H1 (cell line): ENCODE results near the gene CYP1A2. TPM values are rescaled to one million over a fixed set of nuclear protein-coding genes. Genes with fewer than 3 reads are reported as not detected.

Experiments used
- CTCF ChIA-PET: fragments of 300-600 bp; sonication (Branson Sonifier 250); formaldehyde crosslinking; loops from one replicate; lab custom pipeline; 2021; ENCODE audit not compliant: partially characterized antibody; lab: Charles Lee
- POLR2A ChIA-PET: fragments of 300-600 bp; sonication (Branson Sonifier 250); formaldehyde crosslinking; loops from one replicate; lab custom pipeline; 2021; ENCODE audit warnings: inconsistent platforms; ENCODE audit not compliant: partially characterized antibody; lab: Charles Lee
- DNase-seq, 2 experiments: peaks; one replicate each; pipeline versions ENCODE4 v3.0.0 to v3.0.0-alpha.2; 2010 to 2022; ENCODE audit warnings: low spot score in 2 of 2, low read depth in 1 of 2, mixed read lengths in 1 of 2
- FAIRE-seq: peaks from 2 replicates; lab custom pipeline; 2011; peaks lifted over from hg19 to GRCh38; lab: Jason Lieb, UNC
- H2AFZ ChIP-seq: 2 replicates; pipeline ENCODE4 v1.8.1; 2012; ENCODE audit warnings: low read length, inconsistent platforms
- H2AK5ac ChIP-seq: 2 replicates; pipeline ENCODE4 v1.6.1; 2013; ENCODE audit warnings: low read depth, low read length
- H2BK120ac ChIP-seq: replicated peaks from 2 replicates; pipeline ENCODE3; 2013; ENCODE audit warnings: low read depth, low read length, inconsistent platforms
- H2BK12ac ChIP-seq: 2 replicates; pipeline ENCODE4 v1.6.1; 2013; ENCODE audit warnings: low read depth, low read length
- H2BK15ac ChIP-seq: 2 replicates; pipeline ENCODE4 v1.6.1; 2013; ENCODE audit warnings: low read length
- H2BK20ac ChIP-seq: 2 replicates; pipeline ENCODE4 v1.6.1; 2013; ENCODE audit warnings: low read length
- H2BK5ac ChIP-seq: 2 replicates; pipeline ENCODE4 v1.6.1; 2013; ENCODE audit warnings: low read depth, low read length
- H3K14ac ChIP-seq: 2 replicates; pipeline ENCODE4 v1.6.1; 2013; ENCODE audit warnings: inconsistent platforms; ENCODE audit not compliant: insufficient read length
- H3K18ac ChIP-seq: 2 replicates; pipeline ENCODE4 v1.6.1; 2013; ENCODE audit warnings: low read length; ENCODE audit errors: extremely low read depth
- H3K23ac ChIP-seq: 2 replicates; pipeline ENCODE4 v1.6.1; 2013; ENCODE audit warnings: inconsistent platforms; ENCODE audit not compliant: insufficient read length
- H3K23me2 ChIP-seq: 2 replicates; pipeline ENCODE4 v1.6.1; 2013; ENCODE audit warnings: low read depth, low read length
- H3K27ac ChIP-seq: 2 replicates; pipeline ENCODE4 v1.6.1; 2011; ENCODE audit warnings: low read depth, low read length, inconsistent platforms
- H3K27me3 ChIP-seq, 4 experiments: replicated peaks in 1 of 4; 1 replicate in 1 of 4; 2 replicates in 3 of 4; pipeline versions ENCODE4 v1.6.1 to v1.8.1; 2011 to 2013; ENCODE audit warnings: low read length in 3 of 4, mild to moderate bottlenecking in 3 of 4, inconsistent platforms in 2 of 4, mixed read lengths in 2 of 4, moderate library complexity in 1 of 4; ENCODE audit not compliant: control insufficient read depth in 3 of 4, insufficient read depth in 3 of 4; ENCODE audit errors: extremely low read depth in 1 of 4
- H3K36me3 ChIP-seq, 4 experiments: 2 replicates each; pipeline versions ENCODE4 v1.6.1 to v1.8.1; 2011 to 2013; ENCODE audit warnings: mild to moderate bottlenecking in 4 of 4, low read length in 3 of 4, moderate library complexity in 2 of 4, control low read depth in 1 of 4, inconsistent platforms in 1 of 4; ENCODE audit not compliant: insufficient read depth in 4 of 4, control insufficient read depth in 2 of 4
- H3K4ac ChIP-seq: replicated peaks from 2 replicates; pipeline ENCODE3; 2013; ENCODE audit warnings: low read length, low read depth, mixed read lengths, inconsistent platforms; ENCODE audit not compliant: insufficient read length
- H3K4me1 ChIP-seq, 4 experiments: replicated peaks in 1 of 4; 1 replicate in 1 of 4; 2 replicates in 3 of 4; pipeline versions ENCODE4 v1.6.1 to v1.8.1; 2011 to 2013; ENCODE audit warnings: low read length in 3 of 4, inconsistent platforms in 2 of 4, mixed read lengths in 1 of 4; ENCODE audit not compliant: insufficient read depth in 4 of 4, control insufficient read depth in 3 of 4
- H3K4me2 ChIP-seq, 2 experiments: 2 replicates each; pipeline versions ENCODE4 v1.6.1 to v1.8.1; 2011 to 2013; ENCODE audit warnings: low read depth in 2 of 2, low read length in 2 of 2, control low read depth in 1 of 2, inconsistent platforms in 1 of 2, mild to moderate bottlenecking in 1 of 2; ENCODE audit not compliant: insufficient read depth in 1 of 2
- H3K4me3 ChIP-seq, 4 experiments: fragments of 200-600, 300-600 bp in 1 of 4; sonication (generic), shearing (Covaris generic), sonication (Bioruptor Twin) in 1 of 4; 2 replicates each; pipeline versions ENCODE4 v1.5.1 to v1.8.1; 2011 to 2016; ENCODE audit warnings: low read length in 4 of 4, low read depth in 3 of 4, control low read depth in 2 of 4, inconsistent platforms in 2 of 4, mild to moderate bottlenecking in 2 of 4, mixed read lengths in 1 of 4, moderate library complexity in 1 of 4; ENCODE audit not compliant: insufficient read depth in 2 of 4; ENCODE audit errors: extremely low read depth in 1 of 4
- H3K56ac ChIP-seq: replicated peaks from 2 replicates; pipeline ENCODE3; 2013; ENCODE audit warnings: low read depth, mild to moderate bottlenecking, mixed read lengths, low read length, inconsistent platforms; ENCODE audit not compliant: insufficient read length
- H3K79me1 ChIP-seq: 2 replicates; pipeline ENCODE4 v1.6.1; 2013; ENCODE audit warnings: low read depth, low read length, control low read depth
- H3K79me2 ChIP-seq, 2 experiments: 2 replicates each; pipeline versions ENCODE4 v1.6.1 to v1.8.1; 2012 to 2013; ENCODE audit warnings: low read length in 2 of 2, mild to moderate bottlenecking in 2 of 2, inconsistent platforms in 1 of 2; ENCODE audit not compliant: insufficient read depth in 2 of 2, control insufficient read depth in 1 of 2
- H3K9ac ChIP-seq, 4 experiments: replicated peaks in 1 of 4; 1 replicate in 1 of 4; 2 replicates in 3 of 4; pipeline versions ENCODE4 v1.6.1 to v1.8.1; 2011 to 2013; ENCODE audit warnings: low read depth in 3 of 4, low read length in 3 of 4, control low read depth in 2 of 4, mild to moderate bottlenecking in 2 of 4, moderate library complexity in 2 of 4, inconsistent platforms in 1 of 4; ENCODE audit errors: extremely low read depth in 1 of 4
- H3K9me3 ChIP-seq, 2 experiments: 2 replicates each; pipeline versions ENCODE4 v1.6.1 to v1.8.1; 2012 to 2013; ENCODE audit warnings: mild to moderate bottlenecking in 2 of 2, moderate library complexity in 2 of 2, control low read depth in 1 of 2, inconsistent platforms in 1 of 2, low read depth in 1 of 2, low read length in 1 of 2, mixed read lengths in 1 of 2; ENCODE audit not compliant: insufficient read depth in 2 of 2
- H4K20me1 ChIP-seq, 2 experiments: replicated peaks in 1 of 2; 2 replicates each; pipeline versions ENCODE3 to v1.8.1; 2011 to 2013; ENCODE audit warnings: inconsistent platforms in 2 of 2, low read length in 2 of 2, mild to moderate bottlenecking in 1 of 2; ENCODE audit not compliant: insufficient read depth in 2 of 2, control insufficient read depth in 1 of 2
- H4K5ac ChIP-seq: 2 replicates; pipeline ENCODE4 v1.6.1; 2013; ENCODE audit warnings: low read length, low read depth, mixed read lengths, inconsistent platforms; ENCODE audit not compliant: insufficient read length
- H4K8ac ChIP-seq: 2 replicates; pipeline ENCODE4 v1.8.0; 2013; ENCODE audit warnings: mild to moderate bottlenecking, moderate library complexity, low read length, inconsistent platforms; ENCODE audit not compliant: insufficient read depth; ENCODE audit errors: extremely low read depth
- H4K91ac ChIP-seq: replicated peaks from 2 replicates; pipeline ENCODE3; 2013; ENCODE audit warnings: low read length, mixed read lengths, inconsistent platforms; ENCODE audit not compliant: insufficient read length
- CEBPB ChIP-seq: IDR thresholded peaks from 2 replicates; pipeline ENCODE4 v1.6.1; 2012; ENCODE audit warnings: low read depth, low read length
- RFX5 ChIP-seq: IDR thresholded peaks from 2 replicates; pipeline ENCODE4 v1.6.1; 2011; ENCODE audit warnings: low read depth, low read length, improper control_type of control experiment, borderline replicate concordance
- WGBS, 2 experiments: shearing (Covaris generic) in 1 of 2; methylation state at CpG; one replicate each; pipeline versions ENCODE4 v1.1.6 to v1.1.7; 2013 to 2015; ENCODE audit warnings: low lambda C conversion rate in 2 of 2, mixed read lengths in 2 of 2, inconsistent platforms in 1 of 2, low coverage in 1 of 2, missing lambda C conversion rate in 1 of 2; ENCODE audit not compliant: insufficient replicate concordance in 2 of 2, insufficient coverage in 1 of 2, insufficient read length in 1 of 2; ENCODE audit errors: extremely low coverage in 1 of 2, missing lambda C conversion rate in 1 of 2; 5-methylcytosine and 5-hydroxymethylcytosine counted together
- polyA plus RNA-seq, 7 experiments: library from polyadenylated mRNA; depleted of rRNA in 3 of 7; stranded (reverse) in 5 of 7; unstranded in 2 of 7; fragments of >200 nt in 5 of 7; fragments of 200-250 nt in 2 of 7; gene quantifications; 1 replicate in 5 of 7; 2 replicates in 1 of 7; 4 replicates in 1 of 7; pipeline versions ENCODE4 v1.2.1 to v1.2.3, GENCODE V29; 2011 to 2013; ENCODE audit warnings: missing spikeins in 2 of 7, mixed read lengths in 2 of 7
- total RNA-seq: library from RNA; stranded (reverse); fragmentation: NEBNext Ultra II Directional; extraction: Animal tissue kit (Norgen Biotek cat#: 25700); gene quantifications from 2 replicates; pipeline ENCODE4 v1.2.1, GENCODE V29; 2021
- TF ChIP-seq, protein P1 (sequence below), 3 experiments: IDR thresholded peaks; 1 replicate in 2 of 3; 2 replicates in 1 of 3; pipeline versions ENCODE4 v1.5.1 to v1.6.1; 2011; ENCODE audit warnings: low read length in 3 of 3, mild to moderate bottlenecking in 3 of 3, inconsistent platforms in 2 of 3, low read depth in 1 of 3, moderate library complexity in 1 of 3; ENCODE audit not compliant: insufficient read depth in 1 of 3; ENCODE audit errors: control extremely low read depth in 1 of 3

The CYP1A2 gene
- total and polyA plus RNA-seq, 2 of the 8 experiments (the other 6 are each of a cell fraction or from before 2014, with no cell fraction given) = not detected

GRCh38 chr15:74793135-74794028, 44.7 kb downstream of the CYP1A2 start:
- peaks cover 34 to 47% of the 10 kb centered on the region in 2 experiments for H4K20me1 ChIP-seq
- no peak overlapping the region for H3K4me3 ChIP-seq
- H2BK5ac ChIP-seq = no peak overlapping the region
- no peak overlapping the region for H4K91ac ChIP-seq
- H3K23me2 ChIP-seq = no peaks in the 10 kb centered on the region
- no peak overlapping the region for H2BK12ac ChIP-seq
- DNase-seq = no peak
- no peak overlapping the region for H3K27ac ChIP-seq
- H3K18ac ChIP-seq = no peak overlapping the region
- WGBS, 2 experiments = 80% methylated on average over 12 of the region's 12 CpGs; no CpG with 5 or more reads in 1 of the 2 experiments
- H3K27me3 ChIP-seq = no peaks in the 10 kb centered on the region
- ChIA-PET POLR2A (interaction anchor here (0.6 to 2.8 kb wide), 7 partner anchors 9 to 274 kb away, joined by 3 to 14 read pairs (median 4); partner anchors contain the start of gene CSK), CTCF (interaction anchor here (0.5 to 53.7 kb wide), 18 partner anchors 7 to 168 kb away, joined by 3 to 1439 read pairs (median 4); partner anchors contain the start of genes CLK3 and CSK)
- no peak overlapping the region for H3K14ac ChIP-seq
- H2AFZ ChIP-seq = no peak overlapping the region
- no peak overlapping the region for H2BK20ac ChIP-seq
- no peak overlapping the region for H3K23ac ChIP-seq
- H3K79me1 ChIP-seq = peaks cover 25% of the 10 kb centered on the region
- no peak overlapping the region for H3K4me2 ChIP-seq
- H3K36me3 ChIP-seq = no peaks in the 10 kb centered on the region
- peaks cover 2 to 19% (median 11%) of the 10 kb centered on the region in 4 experiments for H3K4me1 ChIP-seq
- no peak overlapping the region for H3K9ac ChIP-seq
- no peak for FAIRE-seq
- no peaks in the 10 kb centered on the region for H3K9me3 ChIP-seq
- H4K5ac ChIP-seq = no peak overlapping the region
- H2BK15ac ChIP-seq = no peak overlapping the region
- H3K56ac ChIP-seq = no peak overlapping the region
- no peak overlapping the region for H2AK5ac ChIP-seq
- H4K8ac ChIP-seq = no peak overlapping the region
- TF ChIP-seq CEBPB = no peak
- TF ChIP-seq RFX5 = no peak
- TF ChIP-seq, protein P1, sequence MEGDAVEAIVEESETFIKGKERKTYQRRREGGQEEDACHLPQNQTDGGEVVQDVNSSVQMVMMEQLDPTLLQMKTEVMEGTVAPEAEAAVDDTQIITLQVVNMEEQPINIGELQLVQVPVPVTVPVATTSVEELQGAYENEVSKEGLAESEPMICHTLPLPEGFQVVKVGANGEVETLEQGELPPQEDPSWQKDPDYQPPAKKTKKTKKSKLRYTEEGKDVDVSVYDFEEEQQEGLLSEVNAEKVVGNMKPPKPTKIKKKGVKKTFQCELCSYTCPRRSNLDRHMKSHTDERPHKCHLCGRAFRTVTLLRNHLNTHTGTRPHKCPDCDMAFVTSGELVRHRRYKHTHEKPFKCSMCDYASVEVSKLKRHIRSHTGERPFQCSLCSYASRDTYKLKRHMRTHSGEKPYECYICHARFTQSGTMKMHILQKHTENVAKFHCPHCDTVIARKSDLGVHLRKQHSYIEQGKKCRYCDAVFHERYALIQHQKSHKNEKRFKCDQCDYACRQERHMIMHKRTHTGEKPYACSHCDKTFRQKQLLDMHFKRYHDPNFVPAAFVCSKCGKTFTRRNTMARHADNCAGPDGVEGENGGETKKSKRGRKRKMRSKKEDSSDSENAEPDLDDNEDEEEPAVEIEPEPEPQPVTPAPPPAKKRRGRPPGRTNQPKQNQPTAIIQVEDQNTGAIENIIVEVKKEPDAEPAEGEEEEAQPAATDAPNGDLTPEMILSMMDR (IDR thresholded peaks at IDR 0.05; ENCODE audit: control extremely low read depth in 1 of 3, insufficient read depth in 1 of 3, low read depth in 1 of 3, low read length in 3 of 3) = peak in 2 of 3 experiments; percentile 7 to 16; a peak in 2 of 4 replicates
- H2BK120ac ChIP-seq = no peak overlapping the region
- H3K4ac ChIP-seq = no peak overlapping the region
- peaks cover 0 to 7% of the 10 kb centered on the region in 2 experiments; a peak in 1 of 4 replicates for H3K79me2 ChIP-seq
